Erythroblast (primary cell): ENCODE measurements around the gene COX14.

Experiments used
- GATA1 ChIP-seq: IDR thresholded peaks from 2 replicates; pipeline ENCODE4 v1.6.1; 2011; ENCODE audit warnings: low read depth, mild to moderate bottlenecking, control low read depth, low read length, moderate library complexity
- POLR2A ChIP-seq: IDR thresholded peaks from 2 replicates; pipeline ENCODE4 v1.6.1; 2011; ENCODE audit warnings: mild to moderate bottlenecking, low read length

DNA sequence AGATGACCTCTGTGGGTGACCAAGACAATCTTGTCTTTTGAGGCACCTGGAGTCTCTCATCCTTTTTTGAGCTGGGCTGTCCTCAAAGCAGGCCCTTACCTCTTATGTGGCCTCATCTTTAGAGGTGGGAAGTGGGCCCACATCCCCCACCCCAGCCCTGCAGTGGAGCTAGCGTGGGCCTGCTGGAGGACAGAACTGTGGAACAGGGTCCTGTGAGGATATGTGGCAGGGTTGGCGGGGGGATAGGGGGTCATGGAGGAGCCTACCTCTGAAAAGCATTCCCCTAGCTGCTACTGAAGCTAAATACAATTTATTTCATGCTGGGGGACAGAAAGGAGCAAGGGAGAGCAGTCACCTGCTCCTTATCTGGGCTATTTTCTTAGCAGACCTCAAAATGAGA lies 8.7 kb upstream of the COX14 start:
- TF ChIP-seq GATA1: no peak
- no peak for TF ChIP-seq POLR2A
